GM21723 (cell line): Measurements from ENCODE around the gene BLMH.

Experiments
- ATAC-seq: cut with Tn5 transposase; IDR thresholded peaks from one replicate; pipeline ENCODE4 v1.9.1; 2021; ENCODE audit warnings: mild to moderate bottlenecking, moderate library complexity; ENCODE audit not compliant: unreplicated experiment

BLMH gene

DNA sequence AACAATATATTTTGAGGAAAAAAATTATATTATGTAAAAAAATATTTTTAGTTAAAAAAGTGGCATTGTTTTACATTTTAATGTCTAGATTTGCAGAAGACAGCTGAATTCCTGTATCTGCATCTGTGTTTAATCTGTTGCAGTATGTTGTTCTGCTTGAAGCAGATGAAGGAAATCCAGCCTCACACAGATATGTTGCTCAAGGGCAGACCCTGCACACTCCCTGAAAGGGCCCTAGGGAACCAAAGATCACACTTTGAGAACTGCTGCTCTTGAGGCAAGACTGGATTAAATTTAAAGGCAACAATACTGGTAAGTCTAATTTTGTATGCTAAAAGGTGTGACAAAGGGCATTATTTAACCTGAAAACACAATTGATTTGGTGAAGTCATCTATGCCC is 39.8 kb downstream of the BLMH start:
- no peak for ATAC-seq

DNA sequence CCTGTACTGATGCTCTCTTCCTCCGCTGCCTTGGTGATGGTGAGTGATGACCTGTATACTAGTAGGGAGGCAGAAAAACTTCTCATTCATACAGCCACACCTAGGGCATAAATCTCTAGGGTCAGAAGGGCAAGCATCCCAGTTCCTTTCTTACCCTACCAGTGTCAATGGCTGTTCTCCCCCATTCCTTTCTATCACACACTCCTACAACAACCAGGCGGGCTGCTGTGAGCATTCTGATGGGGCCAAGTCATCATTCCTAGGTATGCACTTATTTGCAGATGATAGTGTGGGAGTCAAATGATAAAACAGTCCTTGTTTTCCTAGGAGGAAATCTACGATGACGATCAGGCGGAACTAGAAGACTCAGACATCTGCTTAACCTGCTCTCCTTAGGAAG is 42.3 kb downstream of the BLMH start:
- no peak for ATAC-seq

GRCh38 chr17:30248786-30249185 is 43.0 kb downstream of the BLMH start:
- no peak for ATAC-seq

DNA sequence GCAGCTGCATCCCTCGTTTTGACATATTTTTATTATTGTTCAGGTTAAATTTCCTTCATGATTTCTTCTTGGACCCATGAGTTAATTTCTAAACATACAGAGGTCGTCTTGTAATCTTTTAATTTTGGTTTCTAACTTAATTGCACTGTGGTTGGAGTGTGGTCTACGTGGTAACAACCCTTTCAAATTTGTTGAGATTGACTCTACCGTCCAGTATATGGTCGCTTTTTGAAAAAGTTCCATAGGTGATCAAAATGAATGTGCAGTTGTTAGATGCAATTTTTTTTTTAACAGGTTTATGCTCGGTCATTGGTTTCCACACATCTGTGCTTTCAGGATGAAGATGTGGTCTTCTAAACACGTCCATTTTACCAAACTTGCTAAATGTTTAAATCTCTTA is 45.3 kb downstream of the BLMH start:
- no peak for ATAC-seq

- no peak for ATAC-seq
These were observed 46.8 kb downstream of the BLMH start for GRCh38 chr17:30244853-30245385.

DNA sequence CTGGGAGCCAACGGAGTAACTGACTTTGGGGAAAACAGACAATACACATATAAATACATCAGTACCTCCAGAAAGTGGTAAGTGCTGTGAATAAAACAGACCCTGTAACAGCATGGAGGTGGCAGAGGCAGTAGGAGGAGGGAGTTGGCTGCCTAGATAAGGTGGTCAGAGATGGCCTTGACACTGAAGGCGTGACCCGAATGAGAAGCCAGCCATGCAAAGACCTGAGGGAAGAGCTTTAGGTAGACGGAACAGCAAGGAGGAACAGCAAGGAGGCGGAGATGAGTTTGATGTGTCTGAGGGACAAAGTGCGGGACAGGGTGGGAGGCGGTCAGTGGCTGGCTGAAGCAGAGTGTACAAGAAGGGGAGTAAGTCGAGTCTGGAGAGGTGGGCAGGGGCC is 48.2 kb downstream of the BLMH start:
- no peak for ATAC-seq

DNA sequence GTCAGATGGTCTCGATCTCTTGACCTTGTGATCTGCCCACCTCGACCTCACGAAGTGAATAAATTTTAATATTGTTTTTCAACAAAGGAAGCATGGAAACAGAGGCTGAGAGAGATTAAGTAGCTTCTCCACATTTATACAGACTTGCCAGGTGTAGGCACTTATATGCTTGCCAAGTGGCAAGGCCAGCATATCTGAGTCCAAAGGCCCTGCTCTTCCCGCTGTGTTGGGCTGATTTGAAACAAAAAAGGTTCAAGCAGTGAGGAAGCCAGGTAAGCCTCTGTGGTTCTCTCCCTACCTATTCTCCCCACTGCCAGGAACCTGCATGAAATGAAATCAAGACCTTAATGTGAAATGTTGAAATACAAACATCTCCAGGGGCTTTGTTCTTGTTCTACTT is 48.7 kb downstream of the BLMH start:
- no peak for ATAC-seq

DNA sequence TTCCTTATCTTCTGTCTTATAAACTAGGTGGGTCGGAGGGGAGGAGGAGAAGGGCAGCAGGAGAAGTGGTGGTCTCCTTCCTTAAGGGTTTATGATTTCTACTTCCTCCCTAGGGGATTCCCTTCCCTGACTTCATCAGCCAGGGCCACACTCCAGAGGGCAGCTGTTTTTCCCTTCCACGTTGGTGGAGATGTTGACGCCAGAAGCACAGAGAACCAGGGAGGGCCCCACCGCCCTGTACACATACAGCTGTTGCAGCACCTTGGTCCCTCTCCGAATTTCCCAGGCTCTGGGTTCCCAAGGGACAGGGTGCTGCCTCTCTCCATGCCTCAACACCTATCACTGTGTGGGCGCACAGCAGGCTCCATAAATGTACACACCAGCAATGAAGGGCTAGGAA is 50.7 kb downstream of the BLMH start:
- no peak for ATAC-seq

GRCh38 chr17:30240177-30240576 is 51.6 kb downstream of the BLMH start:
- ATAC-seq, result no peak

- no peak for ATAC-seq
These were observed 52.7 kb downstream of the BLMH start for GRCh38 chr17:30239089-30239462.

- ATAC-seq, result no peak
These were observed 53.2 kb downstream of the BLMH start for GRCh38 chr17:30238387-30239088.

DNA sequence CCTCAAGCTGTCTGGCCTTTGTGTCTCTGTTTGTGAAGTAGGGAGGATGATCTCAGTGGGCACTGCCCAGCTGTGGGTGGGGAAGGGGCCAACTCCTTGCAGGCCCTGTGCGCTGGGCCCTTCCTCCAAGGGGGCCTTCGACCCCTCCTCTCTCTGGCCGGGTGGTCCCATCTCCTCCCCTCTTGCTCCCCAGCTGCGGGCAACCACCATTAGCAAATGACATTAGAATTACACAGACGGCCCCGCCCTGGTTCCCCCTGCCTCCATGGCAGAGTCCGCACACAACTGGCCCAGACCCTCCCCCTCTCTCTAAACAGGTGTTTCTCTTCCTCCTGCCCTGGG is 53.8 kb downstream of the BLMH start:
- no peak for ATAC-seq

- ATAC-seq, result no peak
These were observed 54.3 kb downstream of the BLMH start for GRCh38 chr17:30237296-30238002.

GRCh38 chr17:30236766-30237165 is 55.0 kb downstream of the BLMH start:
- ATAC-seq, result no peak

GRCh38 chr17:30236297-30236624 is 55.5 kb downstream of the BLMH start:
- ATAC-seq, result no peak

- ATAC-seq, result no peak
These were observed 56.1 kb downstream of the BLMH start, which contains the start of gene SLC6A4 for GRCh38 chr17:30235386-30236296. TSS of gene SLC6A4 (minus strand) at chr17:30235697. CDS start at chr17:30221958, 13,739 bp downstream.

- ATAC-seq, result peak; percentile 53
These were observed 56.8 kb downstream of the BLMH start for GRCh38 chr17:30234964-30235363.

GRCh38 chr17:30234296-30234695 is 57.4 kb downstream of the BLMH start:
- no peak for ATAC-seq

GRCh38 chr17:30232824-30233427 is 58.8 kb downstream of the BLMH start:
- ATAC-seq, result no peak

GRCh38 chr17:30232015-30232823 is 59.5 kb downstream of the BLMH start:
- ATAC-seq, result no peak
